Measurements from ENCODE around the gene GNAQ. TPM values are rescaled to one million over a fixed set of nuclear protein-coding genes. Genes with fewer than 3 reads are reported as not detected.

GNAQ gene
- total and polyA plus RNA-seq, 2 of the 4 experiments (the other 2 are of a cell fraction) = 23.1 to 50.7 TPM

DNA sequence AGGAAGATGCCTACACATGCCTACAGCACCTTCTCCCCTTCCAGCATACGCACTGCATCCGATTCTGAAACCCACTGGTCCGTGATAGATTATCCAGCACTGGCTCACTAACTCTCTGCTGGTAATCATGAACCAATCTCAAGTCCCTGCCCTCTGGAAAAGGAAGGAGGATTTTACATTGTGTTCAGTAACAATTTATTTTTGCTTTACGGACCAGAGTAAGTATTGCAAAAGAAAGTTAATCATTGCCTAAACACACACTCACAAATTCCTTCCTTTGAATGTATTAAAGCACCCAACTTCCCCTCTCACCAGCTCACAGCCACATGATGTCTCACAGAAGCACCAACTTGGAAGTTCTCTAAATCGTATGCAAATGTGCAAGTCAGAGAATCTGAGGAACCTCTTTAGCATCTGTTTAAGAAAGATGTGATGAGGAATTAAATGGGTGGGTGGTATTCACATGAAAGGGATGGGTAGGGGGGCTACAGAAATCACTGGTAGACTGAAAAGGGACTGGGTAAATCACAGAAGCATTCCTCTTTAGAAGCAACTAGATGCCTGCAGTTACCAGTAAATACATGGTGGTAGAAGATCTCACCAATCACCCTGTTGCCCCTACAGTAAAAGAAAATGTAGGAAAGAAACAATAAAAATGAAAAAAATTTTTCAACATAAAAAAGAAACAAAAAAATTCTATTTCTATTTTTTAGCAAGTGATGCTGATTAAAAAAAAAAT is 8.4 kb downstream of the GNAQ start:
- POLR2A ChIA-PET (ENCODE audit: unreplicated experiment) = no interaction called here

More for the DNA sequence above, 8.4 kb downstream of the GNAQ start:
- H2AFZ ChIP-seq (replicated peaks; ENCODE audit: low read length, poor library complexity) = no peak overlapping the region
- no peaks in the 10 kb centered on the region for H3K27me3 ChIP-seq (ENCODE audit: control insufficient read depth, insufficient read depth, low read length)
- peaks cover 25 to 67% of the 10 kb centered on the region in 2 experiments for H3K79me1 ChIP-seq (ENCODE audit: low read depth in 1 of 2, low read length in 2 of 2)
- peak overlapping the region; percentile 83; the same call in 1 of the 2 replicates for H3K27ac ChIP-seq (ENCODE audit: insufficient read depth, low read length)
- H4K20me1 ChIP-seq (ENCODE audit: insufficient read depth, low read length) = peaks cover 41% of the 10 kb centered on the region
- H3K9me3 ChIP-seq (ENCODE audit: control insufficient read depth, insufficient read depth, low read length) = no peaks in the 10 kb centered on the region
- peak overlapping the region; percentile 18; the same call in 1 of the 2 replicates for H2AK5ac ChIP-seq (ENCODE audit: low read depth, low read length)
- H3K4me3 ChIP-seq (ENCODE audit: insufficient read depth, low read depth, low read length) = no peak overlapping the region
- peak overlapping the region; percentile 64 for H2BK5ac ChIP-seq (ENCODE audit: low read depth, low read length, poor library complexity, severe bottlenecking)
- H2AK9ac ChIP-seq (replicated peaks; ENCODE audit: low read depth, low read length, poor library complexity) = no peak overlapping the region
- peak overlapping the region; percentile 54; the same call in 1 of the 2 replicates for H3K14ac ChIP-seq (replicated peaks; ENCODE audit: low read depth, low read length)
- ATAC-seq (ENCODE audit: low read depth) (peak; percentile 76), DNase-seq (peak; percentile 82)
- peak overlapping the region; percentile 91 for H3K4me2 ChIP-seq (ENCODE audit: low read depth, low read length)
- peaks cover 11% of the 10 kb centered on the region for H3K4me1 ChIP-seq (ENCODE audit: control insufficient read depth, insufficient read depth, low read length)
- H2BK15ac ChIP-seq (ENCODE audit: low read depth, low read length) = no peak overlapping the region
- H2BK120ac ChIP-seq (ENCODE audit: low read depth, low read length) = peak overlapping the region; percentile 5; the same call in 1 of the 2 replicates
- dilution Hi-C loops (cut with HindIII; ENCODE audit: low sequenced_read_pairs, unreplicated experiment) (no loop called here), intact Hi-C loops (cut with micrococcal nuclease) (no loop called here), in situ Hi-C loops (cut with MboI; ENCODE audit: low sequenced_read_pairs) (no loop called here)
- peak overlapping the region; percentile 50; the same call in 1 of the 2 replicates for H3K18ac ChIP-seq (ENCODE audit: low read depth, low read length)
- H4K91ac ChIP-seq (ENCODE audit: insufficient read depth, low read depth, low read length) = peak overlapping the region; percentile 5; the same call in 1 of the 2 replicates
- BruUV-seq (replicated peaks) = no TSS peak
- peak overlapping the region; percentile 15; the same call in 1 of the 2 replicates for H3K23ac ChIP-seq (ENCODE audit: low read depth, low read length)
- 0 out of 2 replicates have a peak overlapping the region, but pooled peaks have one; percentile 3 for H2BK20ac ChIP-seq (ENCODE audit: low read depth, low read length)
- peaks cover 2% of the 10 kb centered on the region; the same call in 1 of the 2 replicates for H3K36me3 ChIP-seq (ENCODE audit: control insufficient read depth, insufficient read depth, low read length)
- CTCF ChIA-PET = no interaction called here
- peak overlapping the region in 1 of 2 experiments; percentile 47; a peak in 2 of 4 replicates for H4K8ac ChIP-seq (ENCODE audit: low read depth in 2 of 2, low read length in 2 of 2)
- H3K4ac ChIP-seq (ENCODE audit: low read depth, low read length) = peak overlapping the region; percentile 10; the same call in 1 of the 2 replicates
- 0 out of 2 replicates have a peak overlapping the region, but pooled peaks have one; percentile 14 for H4K5ac ChIP-seq (ENCODE audit: low read depth, low read length)
- H3K9ac ChIP-seq (ENCODE audit: low read depth, low read length) = peak overlapping the region; percentile 45; the same call in 1 of the 2 replicates
- H3K9me1 ChIP-seq (ENCODE audit: insufficient read depth, low read length) = peaks cover 19% of the 10 kb centered on the region
- no CpG with 5 or more reads among the region's 5 CpGs for WGBS, 2 experiments (ENCODE audit: extremely low coverage in 2 of 2, insufficient read length in 1 of 2)
- H3K56ac ChIP-seq (ENCODE audit: extremely low read depth, insufficient read depth, low read length) = no peak overlapping the region
- TF ChIP-seq CEBPB (IDR thresholded peaks at IDR 0.05; ENCODE audit: low read depth, low read length) (peak; percentile 96), MXI1 (IDR thresholded peaks at IDR 0.05; ENCODE audit: borderline replicate concordance, low read depth, low read length) (no peak), MAZ (IDR thresholded peaks at IDR 0.05; ENCODE audit: borderline replicate concordance, low read depth, low read length) (no peak), RCOR1 (IDR thresholded peaks at IDR 0.05; ENCODE audit: insufficient replicate concordance, low read length) (no peak), USF2 (IDR thresholded peaks at IDR 0.05; ENCODE audit: low read depth, low read length) (no peak)

Measured in IMR-90 (cell line).